HCT116 (cell line): ENCODE results near the gene RALGPS1. TPM values are rescaled to one million over a fixed set of nuclear protein-coding genes. Genes with fewer than 3 reads are reported as not detected.

Experiments
- ATAC-seq: fragments of 200-7000 bp; cut with Tn5 transposase; 2 replicates; pipeline ENCODE4 v1.9.1; 2020; ENCODE audit warnings: mild to moderate bottlenecking, moderate library complexity
- BruUV-seq: library from RNA; stranded (reverse); fragments of 400-500 nt; replicated peaks from 2 replicates; lab custom pipeline; 2021; lab: Mats Ljungman, UMichigan
- CTCF ChIA-PET: fragments of 300-600 bp; sonication (Branson Sonifier 250); formaldehyde crosslinking; loops from one replicate; lab custom pipeline; 2021; ENCODE audit warnings: antibody characterized with exemption; lab: Charles Lee
- POLR2A ChIA-PET: fragments of 300-600, 350-600 bp; sonication (Branson Sonifier 250); formaldehyde crosslinking; loops from one replicate; lab custom pipeline; 2021; ENCODE audit warnings: antibody characterized with exemption; lab: Charles Lee
- RAD21 ChIA-PET, 2 experiments: fragments of 300-600 bp; sonication (Branson Sonifier 250); formaldehyde crosslinking; loops; one replicate each; lab custom pipeline; 2023; ENCODE audit warnings: low total read pairs in 2 of 2; ENCODE audit not compliant: uncharacterized antibody in 2 of 2, unreplicated experiment in 2 of 2, low non-redundant PET in 1 of 2; lab: Charles Lee
- DNase-seq: peaks from one replicate; pipeline ENCODE4 v3.0.0-alpha.2; 2010; ENCODE audit warnings: low read depth, low spot score
- H2AFZ ChIP-seq: fragments of 200-600 bp; shearing (Covaris generic), sonication (generic); 2 replicates; pipeline ENCODE4 v1.6.1; 2017; ENCODE audit warnings: low read depth, mixed run types, mixed read lengths, antibody characterized with exemption, low read length; ENCODE audit not compliant: poor library complexity, severe bottlenecking
- H3K27ac ChIP-seq: 2 replicates; pipeline ENCODE4 v1.5.1; 2012; ENCODE audit warnings: low read depth, low read length
- H3K27me3 ChIP-seq: fragments of 200-600 bp; sonication (generic); 2 replicates; pipeline ENCODE4 v1.6.1; 2016; ENCODE audit warnings: mixed run types, low read length, mixed read lengths; ENCODE audit not compliant: insufficient read depth
- H3K36me3 ChIP-seq, 2 experiments: fragments of 200-500 bp in 1 of 2; fragments of 200-600 bp in 1 of 2; sonication (Bioruptor generic) in 1 of 2; sonication (generic) in 1 of 2; 2 replicates each; pipeline versions ENCODE4 v1.5.1 to v1.6.1; 2014 to 2016; ENCODE audit warnings: low read length in 2 of 2, inconsistent platforms in 1 of 2, mixed read lengths in 1 of 2, mixed run types in 1 of 2; ENCODE audit not compliant: insufficient read depth in 2 of 2, control insufficient read depth in 1 of 2
- H3K4me1 ChIP-seq, 2 experiments: fragments of 200-600 bp in 1 of 2; sonication (generic) in 1 of 2; 2 replicates each; pipeline versions ENCODE4 v1.5.1 to v1.6.1; 2012 to 2017; ENCODE audit warnings: low read length in 2 of 2, inconsistent platforms in 1 of 2, mild to moderate bottlenecking in 1 of 2, mixed read lengths in 1 of 2, mixed run types in 1 of 2, moderate library complexity in 1 of 2; ENCODE audit not compliant: insufficient read depth in 2 of 2, control insufficient read depth in 1 of 2
- H3K4me2 ChIP-seq: fragments of 200-600 bp; sonication (generic); 2 replicates; pipeline ENCODE4 v1.6.1; 2017; ENCODE audit warnings: mixed run types, low read length, mixed read lengths
- H3K4me3 ChIP-seq, 2 experiments: fragments of 200-600 bp in 1 of 2; sonication (generic) in 1 of 2; replicated peaks in 1 of 2; 2 replicates each; pipeline ENCODE4 v1.5.1; 2011 to 2016; ENCODE audit warnings: low read length in 2 of 2, control low read depth in 1 of 2, low read depth in 1 of 2, mild to moderate bottlenecking in 1 of 2, mixed read lengths in 1 of 2, mixed run types in 1 of 2
- H3K79me2 ChIP-seq: fragments of 200-600 bp; sonication (generic); 2 replicates; pipeline ENCODE4 v1.6.1; 2017; ENCODE audit warnings: mild to moderate bottlenecking, mixed run types, low read length, moderate library complexity, mixed read lengths; ENCODE audit not compliant: insufficient read depth
- H3K9ac ChIP-seq: fragments of 200-600 bp; sonication (generic); 2 replicates; pipeline ENCODE4 v1.6.1; 2016; ENCODE audit warnings: low read length, mixed read lengths
- H3K9me2 ChIP-seq: fragments of 200-600 bp; sonication (generic), shearing (Covaris generic); 2 replicates; pipeline ENCODE4 v1.6.1; 2017; ENCODE audit warnings: mixed run types, mild to moderate bottlenecking, moderate library complexity; ENCODE audit not compliant: insufficient read depth
- H3K9me3 ChIP-seq, 2 experiments: fragments of 200-500 bp in 1 of 2; fragments of 200-600 bp in 1 of 2; sonication (Bioruptor generic) in 1 of 2; sonication (generic) in 1 of 2; 2 replicates each; pipeline ENCODE4 v1.6.1; 2014 to 2017; ENCODE audit warnings: low read length in 2 of 2, mixed read lengths in 2 of 2, inconsistent platforms in 1 of 2, low read depth in 1 of 2, mild to moderate bottlenecking in 1 of 2, mixed run types in 1 of 2, moderate library complexity in 1 of 2; ENCODE audit not compliant: control insufficient read depth in 1 of 2, insufficient read depth in 1 of 2
- H4K20me1 ChIP-seq: fragments of 200-600 bp; sonication (generic), shearing (Covaris generic); 2 replicates; pipeline ENCODE4 v1.6.1; 2017; ENCODE audit warnings: mixed run types, mild to moderate bottlenecking, moderate library complexity; ENCODE audit not compliant: insufficient read depth
- ELF1 ChIP-seq: IDR thresholded peaks from 2 replicates; pipeline ENCODE4 v1.6.1; 2012; ENCODE audit warnings: low read depth, borderline replicate concordance
- FOSL1 ChIP-seq: IDR thresholded peaks from 2 replicates; pipeline ENCODE4 v1.6.1; 2012; ENCODE audit warnings: low read depth
- POLR2A ChIP-seq: IDR thresholded peaks from 2 replicates; pipeline ENCODE4 v1.7.0; 2011; ENCODE audit warnings: borderline replicate concordance; ENCODE audit not compliant: insufficient read depth, insufficient read length; ENCODE audit errors: extremely low read depth
- POLR2AphosphoS5 ChIP-seq: IDR thresholded peaks from 2 replicates; pipeline ENCODE4 v1.6.1; 2011; ENCODE audit warnings: mild to moderate bottlenecking, low read depth, low read length, moderate library complexity
- RAD21 ChIP-seq: IDR thresholded peaks from 2 replicates; pipeline ENCODE4 v1.6.1; 2012; ENCODE audit warnings: low read depth, mild to moderate bottlenecking
- TCF7L2 ChIP-seq: IDR thresholded peaks from 2 replicates; pipeline ENCODE4 v1.7.0; 2011; ENCODE audit warnings: borderline replicate concordance, inconsistent platforms; ENCODE audit not compliant: insufficient read depth, insufficient read length; ENCODE audit errors: extremely low read depth
- ZFX ChIP-seq: fragments of 450-650 bp; IDR thresholded peaks from 2 replicates; pipeline ENCODE4 v1.6.1; 2017
- ZNF274 ChIP-seq: fragments of 200-500 bp; sonication (Bioruptor generic); IDR thresholded peaks from 2 replicates; pipeline ENCODE4 v1.6.1; 2014; ENCODE audit warnings: mild to moderate bottlenecking, low read depth, low read length, inconsistent platforms
- intact Hi-C: fragments of 100-400 bp; cut with micrococcal nuclease; formaldehyde crosslinking; loops from 2 replicates; pipeline ENCODE4 v1.10.0; 2022
- total RNA-seq: library from RNA; stranded (reverse); gene quantifications from one replicate; pipeline ENCODE4 v1.2.1, GENCODE V29; 2021; ENCODE audit not compliant: unreplicated experiment
- TF ChIP-seq, protein P1 (sequence below): IDR thresholded peaks from 2 replicates; pipeline ENCODE4 v1.6.1; 2011; ENCODE audit warnings: mild to moderate bottlenecking, low read length, moderate library complexity; ENCODE audit not compliant: insufficient replicate concordance; ENCODE audit errors: extremely low read depth
- TF ChIP-seq, protein P2 (sequence below): IDR thresholded peaks from 2 replicates; pipeline ENCODE4 v1.6.1; 2012; ENCODE audit warnings: low read depth

Gene RALGPS1
- total RNA-seq, 1 experiment from 2014 or later: 7.6 TPM

DNA sequence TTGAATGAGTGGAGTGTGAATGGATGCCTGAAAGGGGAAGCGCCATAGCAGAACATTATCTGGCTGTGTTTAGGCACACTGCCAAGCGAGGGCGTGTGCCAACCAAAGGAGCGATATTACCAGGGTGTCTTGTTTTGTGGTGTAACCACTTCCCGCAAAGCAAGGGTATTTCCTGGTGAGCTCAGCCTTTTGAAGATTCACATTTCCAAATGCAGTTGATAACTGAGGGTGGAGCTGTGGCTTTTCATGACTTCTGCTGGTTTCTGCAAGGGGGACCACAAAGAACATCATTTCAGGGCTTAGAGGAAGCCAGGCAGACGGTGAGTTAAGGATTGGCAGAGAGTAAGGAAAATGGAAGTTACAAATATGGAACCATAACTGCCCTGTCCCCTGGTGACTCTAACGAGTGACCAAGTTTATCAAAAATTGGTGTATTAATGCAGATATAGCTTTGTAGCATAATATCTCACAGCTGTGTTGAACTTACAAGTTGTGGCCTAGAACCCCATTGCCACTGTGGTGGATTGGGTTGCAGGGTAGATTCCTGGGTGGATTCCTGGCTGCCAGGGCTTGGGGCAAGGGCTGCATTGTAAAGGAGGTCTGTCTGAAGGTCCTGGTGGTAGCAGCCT is 71.4 kb downstream of the RALGPS1 start (continued):
- TF ChIP-seq RAD21 (peak; percentile 66), POLR2AphosphoS5 (peak; percentile 84), ZNF274 (no peak)
- TF ChIP-seq, protein P1, sequence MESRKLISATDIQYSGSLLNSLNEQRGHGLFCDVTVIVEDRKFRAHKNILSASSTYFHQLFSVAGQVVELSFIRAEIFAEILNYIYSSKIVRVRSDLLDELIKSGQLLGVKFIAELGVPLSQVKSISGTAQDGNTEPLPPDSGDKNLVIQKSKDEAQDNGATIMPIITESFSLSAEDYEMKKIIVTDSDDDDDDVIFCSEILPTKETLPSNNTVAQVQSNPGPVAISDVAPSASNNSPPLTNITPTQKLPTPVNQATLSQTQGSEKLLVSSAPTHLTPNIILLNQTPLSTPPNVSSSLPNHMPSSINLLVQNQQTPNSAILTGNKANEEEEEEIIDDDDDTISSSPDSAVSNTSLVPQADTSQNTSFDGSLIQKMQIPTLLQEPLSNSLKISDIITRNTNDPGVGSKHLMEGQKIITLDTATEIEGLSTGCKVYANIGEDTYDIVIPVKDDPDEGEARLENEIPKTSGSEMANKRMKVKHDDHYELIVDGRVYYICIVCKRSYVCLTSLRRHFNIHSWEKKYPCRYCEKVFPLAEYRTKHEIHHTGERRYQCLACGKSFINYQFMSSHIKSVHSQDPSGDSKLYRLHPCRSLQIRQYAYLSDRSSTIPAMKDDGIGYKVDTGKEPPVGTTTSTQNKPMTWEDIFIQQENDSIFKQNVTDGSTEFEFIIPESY: peak; percentile 70
- TF ChIP-seq, protein P2, sequence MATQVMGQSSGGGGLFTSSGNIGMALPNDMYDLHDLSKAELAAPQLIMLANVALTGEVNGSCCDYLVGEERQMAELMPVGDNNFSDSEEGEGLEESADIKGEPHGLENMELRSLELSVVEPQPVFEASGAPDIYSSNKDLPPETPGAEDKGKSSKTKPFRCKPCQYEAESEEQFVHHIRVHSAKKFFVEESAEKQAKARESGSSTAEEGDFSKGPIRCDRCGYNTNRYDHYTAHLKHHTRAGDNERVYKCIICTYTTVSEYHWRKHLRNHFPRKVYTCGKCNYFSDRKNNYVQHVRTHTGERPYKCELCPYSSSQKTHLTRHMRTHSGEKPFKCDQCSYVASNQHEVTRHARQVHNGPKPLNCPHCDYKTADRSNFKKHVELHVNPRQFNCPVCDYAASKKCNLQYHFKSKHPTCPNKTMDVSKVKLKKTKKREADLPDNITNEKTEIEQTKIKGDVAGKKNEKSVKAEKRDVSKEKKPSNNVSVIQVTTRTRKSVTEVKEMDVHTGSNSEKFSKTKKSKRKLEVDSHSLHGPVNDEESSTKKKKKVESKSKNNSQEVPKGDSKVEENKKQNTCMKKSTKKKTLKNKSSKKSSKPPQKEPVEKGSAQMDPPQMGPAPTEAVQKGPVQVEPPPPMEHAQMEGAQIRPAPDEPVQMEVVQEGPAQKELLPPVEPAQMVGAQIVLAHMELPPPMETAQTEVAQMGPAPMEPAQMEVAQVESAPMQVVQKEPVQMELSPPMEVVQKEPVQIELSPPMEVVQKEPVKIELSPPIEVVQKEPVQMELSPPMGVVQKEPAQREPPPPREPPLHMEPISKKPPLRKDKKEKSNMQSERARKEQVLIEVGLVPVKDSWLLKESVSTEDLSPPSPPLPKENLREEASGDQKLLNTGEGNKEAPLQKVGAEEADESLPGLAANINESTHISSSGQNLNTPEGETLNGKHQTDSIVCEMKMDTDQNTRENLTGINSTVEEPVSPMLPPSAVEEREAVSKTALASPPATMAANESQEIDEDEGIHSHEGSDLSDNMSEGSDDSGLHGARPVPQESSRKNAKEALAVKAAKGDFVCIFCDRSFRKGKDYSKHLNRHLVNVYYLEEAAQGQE: no peak

DNA sequence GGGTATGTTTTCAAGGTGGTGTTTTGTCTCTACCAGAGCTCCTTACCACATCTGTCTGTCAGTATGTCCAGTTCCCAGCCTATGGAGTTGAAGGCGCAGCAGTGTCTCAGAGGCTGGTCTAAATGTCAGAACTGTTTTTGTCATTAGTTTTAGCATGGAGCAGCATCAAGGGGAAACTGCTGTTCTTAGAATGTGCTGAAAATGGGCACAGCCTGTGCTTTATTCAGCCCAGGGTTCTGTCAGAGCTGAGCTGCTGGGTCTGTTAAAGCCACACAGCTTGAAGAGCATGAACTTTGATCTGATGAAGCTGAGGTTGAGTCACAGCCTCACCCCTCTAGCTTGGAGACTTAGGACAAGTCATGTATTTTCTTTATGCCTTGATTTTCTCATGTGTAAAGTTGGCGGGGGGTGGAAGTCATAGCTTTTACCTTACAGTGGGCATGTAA is 71.9 kb downstream of the RALGPS1 start:
- peaks cover 7% of the 10 kb centered on the region; the same call in 1 of the 2 replicates for H3K27me3 ChIP-seq
- ChIA-PET RAD21 (no interaction called here), POLR2A (no interaction called here), CTCF (interaction anchor here (1.5 kb wide), 1 partner anchor 21 kb away, joined by 4 read pairs; no protein-coding TSS in a partner anchor)
- intact Hi-C loops: no loop called here
- no TSS peak for BruUV-seq
- H3K36me3 ChIP-seq: no peaks in the 10 kb centered on the region
- H3K27ac ChIP-seq: peak overlapping the region; percentile 33; the same call in 1 of the 2 replicates
- H2AFZ ChIP-seq: no peak overlapping the region
- H3K4me1 ChIP-seq: peaks cover 32 to 39% of the 10 kb centered on the region in 2 experiments
- H3K9me2 ChIP-seq: no peaks in the 10 kb centered on the region
- no peaks in the 10 kb centered on the region for H4K20me1 ChIP-seq
- no peaks in the 10 kb centered on the region for H3K9me3 ChIP-seq
- no peaks in the 10 kb centered on the region for H3K79me2 ChIP-seq
- peak; percentile 44 for ATAC-seq
- H3K9ac ChIP-seq: peak overlapping the region; percentile 19
- peak; percentile 35; the same call in 1 of the 2 replicates for TF ChIP-seq FOSL1
- TF ChIP-seq ELF1: no peak
- TF ChIP-seq POLR2A: no peak
- no peak for TF ChIP-seq ZNF274
- no peak for TF ChIP-seq ZFX
- no peak for TF ChIP-seq TCF7L2
- DNase-seq: peak; percentile 16
- H3K4me2 ChIP-seq: peak overlapping the region; percentile 80
- peak overlapping the region in 1 of 2 experiments; percentile 45; a peak in 2 of 4 replicates for H3K4me3 ChIP-seq
